Neural progenitor cell (in vitro differentiated cells): ENCODE results near the gene SSBP3. TPM values are rescaled to one million over a fixed set of nuclear protein-coding genes. Genes with fewer than 3 reads are reported as not detected.

Source experiments
- DNase-seq: peaks from one replicate; pipeline ENCODE4 v3.0.0-alpha.2; 2016; ENCODE audit warnings: low spot score
- H2AFZ ChIP-seq: fragments of 200-600 bp; sonication (generic); replicated peaks from 2 replicates; pipeline ENCODE4 v1.6.1; 2016; ENCODE audit warnings: antibody characterized with exemption
- H3F3A ChIP-seq: fragments of 200-600 bp; sonication (generic); 2 replicates; pipeline ENCODE4 v1.6.1; 2016; ENCODE audit warnings: antibody characterized with exemption, low read depth
- H3K27ac ChIP-seq: fragments of 200-600 bp; sonication (generic); 2 replicates; pipeline ENCODE4 v1.5.1; 2016; ENCODE audit warnings: mild to moderate bottlenecking
- H3K27me3 ChIP-seq: fragments of 200-600 bp; sonication (generic); 2 replicates; pipeline ENCODE4 v1.6.1; 2016; ENCODE audit warnings: mild to moderate bottlenecking, moderate library complexity
- H3K36me3 ChIP-seq: fragments of 200-600 bp; sonication (generic); 2 replicates; pipeline ENCODE4 v1.5.1; 2016
- H3K4me1 ChIP-seq: fragments of 200-600 bp; sonication (generic); 2 replicates; pipeline ENCODE4 v1.6.1; 2016; ENCODE audit warnings: mixed run types
- H3K4me2 ChIP-seq: fragments of 200-600 bp; sonication (generic); 2 replicates; pipeline ENCODE4 v1.6.1; 2016
- H3K4me3 ChIP-seq: fragments of 200-600 bp; sonication (generic); 2 replicates; pipeline ENCODE4 v1.5.1; 2016
- H3K79me2 ChIP-seq: fragments of 200-600 bp; sonication (generic); 2 replicates; pipeline ENCODE4 v1.6.1; 2016; ENCODE audit warnings: low read depth
- H3K9ac ChIP-seq: fragments of 200-600 bp; sonication (generic); 2 replicates; pipeline ENCODE4 v1.6.1; 2016
- H3K9me3 ChIP-seq: fragments of 200-600 bp; sonication (generic); 2 replicates; pipeline ENCODE4 v1.5.1; 2016; ENCODE audit warnings: low read depth
- H4K20me1 ChIP-seq: fragments of 200-600 bp; sonication (generic); 2 replicates; pipeline ENCODE4 v1.6.1; 2016; ENCODE audit warnings: low read depth
- H3K27ac Mint-ChIP-seq: 3 replicates; pipeline ENCODE4 v1.8.0; 2021; ENCODE audit warnings: mixed read lengths
- H3K27me3 Mint-ChIP-seq: 2 replicates; pipeline ENCODE4 v1.8.0; 2022; ENCODE audit warnings: low read depth, mild to moderate bottlenecking, inconsistent platforms, moderate library complexity, mixed read lengths; ENCODE audit not compliant: insufficient read depth
- H3K36me3 Mint-ChIP-seq: 3 replicates; pipeline ENCODE4 v1.8.0; 2021; ENCODE audit warnings: mixed read lengths
- H3K4me1 Mint-ChIP-seq: 3 replicates; pipeline ENCODE4 v1.8.0; 2021; ENCODE audit warnings: mixed read lengths
- H3K4me3 Mint-ChIP-seq: 3 replicates; pipeline ENCODE4 v1.8.0; 2021; ENCODE audit warnings: mild to moderate bottlenecking, moderate library complexity, mixed read lengths
- H3K9me3 Mint-ChIP-seq: 3 replicates; pipeline ENCODE4 v1.8.0; 2020; ENCODE audit warnings: mixed read lengths
- EZH2 ChIP-seq: fragments of 200-600 bp; sonication (generic); IDR thresholded peaks from 2 replicates; pipeline ENCODE4 v1.6.1; 2017; ENCODE audit warnings: antibody characterized with exemption, mild to moderate bottlenecking, moderate library complexity
- EZH2phosphoT487 ChIP-seq: fragments of 200-600 bp; sonication (generic); IDR thresholded peaks from 2 replicates; pipeline ENCODE4 v1.6.1; 2017; ENCODE audit warnings: antibody characterized with exemption
- total RNA-seq: library from RNA; depleted of rRNA; stranded (reverse); fragments of >200 nt; gene quantifications from 2 replicates; pipeline ENCODE4 v1.2.3, GENCODE V29; 2015; ENCODE audit warnings: low replicate concordance
- TF ChIP-seq, protein P1 (sequence below): fragments of 200-600 bp; sonication (generic); IDR thresholded peaks from 2 replicates; pipeline ENCODE4 v1.5.1; 2017; ENCODE audit warnings: antibody characterized with exemption, mild to moderate bottlenecking

Gene SSBP3
- total RNA-seq, 1 donor from 2014 or later = 53.0 TPM

DNA sequence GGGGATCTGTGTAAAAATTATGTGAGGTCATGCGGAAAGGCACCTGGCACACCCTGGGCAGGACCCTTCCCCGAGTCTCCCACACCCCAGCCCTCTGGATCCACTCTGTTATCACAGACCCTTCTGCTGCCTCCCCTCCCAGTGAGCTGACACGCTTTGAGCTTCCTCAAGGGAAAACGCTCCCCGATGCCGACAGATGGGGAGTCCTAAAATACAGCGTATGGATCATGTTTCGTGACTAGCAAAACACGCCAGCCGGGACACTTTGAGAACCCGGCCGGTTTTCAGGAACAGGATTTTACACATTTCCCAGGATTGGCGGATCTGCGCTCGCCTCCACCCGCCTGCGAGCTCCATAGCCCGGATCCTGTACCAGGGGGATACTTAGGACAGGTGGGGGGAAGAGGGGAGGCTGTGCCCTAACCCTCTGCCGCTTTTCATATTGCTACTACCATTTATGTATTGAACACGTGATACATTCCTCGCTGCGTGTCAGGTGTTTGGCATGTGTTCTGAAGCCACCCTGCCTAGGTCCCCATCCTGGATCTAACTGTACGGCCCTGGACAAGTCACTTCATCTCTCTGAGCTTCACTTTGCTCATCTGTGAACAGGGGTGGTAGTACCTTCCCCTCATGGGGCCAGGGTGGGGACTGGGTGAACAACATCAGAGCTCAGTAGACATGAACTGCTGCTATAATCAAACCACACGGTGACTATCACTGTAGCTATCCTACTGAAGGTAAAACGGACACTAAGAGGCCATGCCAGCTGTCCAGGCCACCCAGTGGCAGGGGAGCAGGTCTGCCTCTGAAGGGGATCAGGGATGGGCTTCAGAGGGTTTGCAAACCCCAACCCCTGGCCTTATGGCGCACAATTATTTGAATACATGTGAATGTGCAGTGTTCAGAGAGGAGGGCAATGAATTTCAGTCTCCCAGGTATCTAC is 63.2 kb downstream of the SSBP3 start:
- H3K9me3 Mint-ChIP-seq = no peaks in the 10 kb centered on the region
- Histone ChIP-seq H3K9me3 (no peaks in the 10 kb centered on the region), H4K20me1 (peaks cover 100% of the 10 kb centered on the region), H3K9ac (no peak overlapping the region), H2AFZ (no peak overlapping the region), H3K27ac (no peak overlapping the region), H3F3A (peaks cover 3% of the 10 kb centered on the region), H3K27me3 (no peaks in the 10 kb centered on the region), H3K79me2 (peaks cover 97% of the 10 kb centered on the region), H3K4me1 (peaks cover 28% of the 10 kb centered on the region), H3K4me3 (no peak overlapping the region), H3K36me3 (no peaks in the 10 kb centered on the region), H3K4me2 (no peak overlapping the region)
- H3K27ac Mint-ChIP-seq = peak overlapping the region; percentile 58
- H3K4me3 Mint-ChIP-seq = peak overlapping the region; percentile 50
- DNase-seq = no peak
- peaks cover 55% of the 10 kb centered on the region for H3K4me1 Mint-ChIP-seq
- TF ChIP-seq EZH2 (no peak), EZH2phosphoT487 (no peak)
- TF ChIP-seq, protein P1, sequence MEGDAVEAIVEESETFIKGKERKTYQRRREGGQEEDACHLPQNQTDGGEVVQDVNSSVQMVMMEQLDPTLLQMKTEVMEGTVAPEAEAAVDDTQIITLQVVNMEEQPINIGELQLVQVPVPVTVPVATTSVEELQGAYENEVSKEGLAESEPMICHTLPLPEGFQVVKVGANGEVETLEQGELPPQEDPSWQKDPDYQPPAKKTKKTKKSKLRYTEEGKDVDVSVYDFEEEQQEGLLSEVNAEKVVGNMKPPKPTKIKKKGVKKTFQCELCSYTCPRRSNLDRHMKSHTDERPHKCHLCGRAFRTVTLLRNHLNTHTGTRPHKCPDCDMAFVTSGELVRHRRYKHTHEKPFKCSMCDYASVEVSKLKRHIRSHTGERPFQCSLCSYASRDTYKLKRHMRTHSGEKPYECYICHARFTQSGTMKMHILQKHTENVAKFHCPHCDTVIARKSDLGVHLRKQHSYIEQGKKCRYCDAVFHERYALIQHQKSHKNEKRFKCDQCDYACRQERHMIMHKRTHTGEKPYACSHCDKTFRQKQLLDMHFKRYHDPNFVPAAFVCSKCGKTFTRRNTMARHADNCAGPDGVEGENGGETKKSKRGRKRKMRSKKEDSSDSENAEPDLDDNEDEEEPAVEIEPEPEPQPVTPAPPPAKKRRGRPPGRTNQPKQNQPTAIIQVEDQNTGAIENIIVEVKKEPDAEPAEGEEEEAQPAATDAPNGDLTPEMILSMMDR = peak; percentile 19
- H3K27me3 Mint-ChIP-seq = no peaks in the 10 kb centered on the region
- H3K36me3 Mint-ChIP-seq = peaks cover 24% of the 10 kb centered on the region

DNA sequence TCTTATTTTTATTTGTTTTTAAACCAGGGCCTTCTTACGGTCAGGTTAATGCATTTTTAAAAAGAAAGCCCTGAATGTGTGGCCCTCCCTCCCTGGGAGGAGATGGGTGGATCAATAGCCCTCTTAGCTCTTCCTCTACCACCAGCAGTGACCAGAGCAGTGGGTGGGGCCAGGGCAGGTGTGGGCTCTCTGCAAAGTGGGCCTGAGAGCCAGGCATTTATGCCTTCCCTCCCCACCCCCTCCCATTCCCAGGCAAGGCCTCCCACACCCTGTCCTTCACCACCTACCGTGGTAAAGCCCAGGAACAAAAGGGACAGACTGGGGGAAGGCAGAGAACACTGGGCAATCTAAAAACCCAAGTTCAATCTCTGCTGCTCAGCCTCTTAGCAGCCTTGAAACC is 63.9 kb downstream of the SSBP3 start:
- no peak overlapping the region for H2AFZ ChIP-seq
- TF ChIP-seq EZH2 (no peak), EZH2phosphoT487 (no peak)
- TF ChIP-seq, protein P1 = no peak
- H3K36me3 Mint-ChIP-seq = peaks cover 17% of the 10 kb centered on the region
- H3K9me3 Mint-ChIP-seq = no peaks in the 10 kb centered on the region
- H3K27me3 Mint-ChIP-seq = no peaks in the 10 kb centered on the region
- no peak overlapping the region for H3K9ac ChIP-seq
- H3K36me3 ChIP-seq = no peaks in the 10 kb centered on the region
- peaks cover 3% of the 10 kb centered on the region for H3F3A ChIP-seq
- no peak for DNase-seq
- H3K4me1 Mint-ChIP-seq = peaks cover 50% of the 10 kb centered on the region
- peaks cover 100% of the 10 kb centered on the region for H4K20me1 ChIP-seq
- H3K4me1 ChIP-seq = peaks cover 28% of the 10 kb centered on the region
- H3K27me3 ChIP-seq = no peaks in the 10 kb centered on the region
- no peak overlapping the region for H3K27ac ChIP-seq
- no peaks in the 10 kb centered on the region for H3K9me3 ChIP-seq
- no peak overlapping the region for H3K4me3 Mint-ChIP-seq
- peaks cover 95% of the 10 kb centered on the region for H3K79me2 ChIP-seq
- H3K4me2 ChIP-seq = no peak overlapping the region
- no peak overlapping the region for H3K4me3 ChIP-seq
- no peak overlapping the region for H3K27ac Mint-ChIP-seq

DNA sequence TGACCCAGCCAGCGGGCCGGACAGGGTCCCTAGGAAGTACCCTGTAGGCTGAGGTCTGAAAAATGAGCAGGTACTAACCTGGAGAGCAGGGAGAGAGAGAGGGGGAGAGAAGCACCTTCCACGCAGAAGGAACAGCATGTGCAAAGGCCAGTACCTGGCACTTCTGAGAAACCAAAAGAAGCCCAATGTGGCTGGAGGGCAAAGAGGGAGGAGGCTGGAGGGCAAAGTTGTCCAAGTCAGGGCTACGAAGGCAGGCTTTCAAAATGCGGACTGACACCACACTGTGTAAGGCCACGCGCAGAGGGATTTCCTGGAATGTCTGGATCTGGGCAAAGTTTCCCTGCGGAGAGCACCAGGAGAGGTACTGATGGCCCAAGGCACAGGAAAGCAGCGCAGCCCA is 64.4 kb downstream of the SSBP3 start:
- no peak overlapping the region for H3K27ac ChIP-seq
- peaks cover 95% of the 10 kb centered on the region for H3K79me2 ChIP-seq
- TF ChIP-seq EZH2 (no peak), EZH2phosphoT487 (no peak)
- TF ChIP-seq, protein P1 = no peak
- no peak overlapping the region for H3K4me2 ChIP-seq
- Mint-ChIP-seq H3K4me3 (peak overlapping the region; percentile 36), H3K9me3 (no peaks in the 10 kb centered on the region), H3K27ac (peak overlapping the region; percentile 81), H3K36me3 (peaks cover 17% of the 10 kb centered on the region), H3K27me3 (no peaks in the 10 kb centered on the region), H3K4me1 (peaks cover 54% of the 10 kb centered on the region)
- no peaks in the 10 kb centered on the region for H3K36me3 ChIP-seq
- no peaks in the 10 kb centered on the region for H3K9me3 ChIP-seq
- H3F3A ChIP-seq = peaks cover 3% of the 10 kb centered on the region
- DNase-seq = no peak
- H3K4me3 ChIP-seq = no peak overlapping the region
- no peak overlapping the region for H3K9ac ChIP-seq
- no peak overlapping the region for H2AFZ ChIP-seq
- no peaks in the 10 kb centered on the region for H3K27me3 ChIP-seq
- peaks cover 100% of the 10 kb centered on the region for H4K20me1 ChIP-seq
- peaks cover 31% of the 10 kb centered on the region for H3K4me1 ChIP-seq
